ENCODE measurements around the gene SLC48A1.

SLC48A1 gene

GRCh38 chr12:47828008-47828975, 55.3 kb downstream of the SLC48A1 start:
- Histone ChIP-seq H3K4me3 (ENCODE audit: low read depth in 1 of 2, low read length in 2 of 2) (peak overlapping the region in 1 of 2 donors; percentile 3), H3K36me3 (ENCODE audit: control insufficient read depth in 1 of 2, insufficient read depth in 2 of 2, low read length in 2 of 2) (no peaks in the 10 kb centered on the region), H3K27ac (ENCODE audit: low read length) (peak overlapping the region; percentile 75), H3K9me3 (ENCODE audit: control insufficient read depth in 1 of 2, low read length in 2 of 2) (no peaks in the 10 kb centered on the region), H3K27me3 (ENCODE audit: low read depth, low read length) (no peaks in the 10 kb centered on the region), H3K4me1 (ENCODE audit: control insufficient read depth in 1 of 2, insufficient read depth in 2 of 2, low read length in 2 of 2) (peaks cover 26 to 27% of the 10 kb centered on the region in 2 donors)

DNA sequence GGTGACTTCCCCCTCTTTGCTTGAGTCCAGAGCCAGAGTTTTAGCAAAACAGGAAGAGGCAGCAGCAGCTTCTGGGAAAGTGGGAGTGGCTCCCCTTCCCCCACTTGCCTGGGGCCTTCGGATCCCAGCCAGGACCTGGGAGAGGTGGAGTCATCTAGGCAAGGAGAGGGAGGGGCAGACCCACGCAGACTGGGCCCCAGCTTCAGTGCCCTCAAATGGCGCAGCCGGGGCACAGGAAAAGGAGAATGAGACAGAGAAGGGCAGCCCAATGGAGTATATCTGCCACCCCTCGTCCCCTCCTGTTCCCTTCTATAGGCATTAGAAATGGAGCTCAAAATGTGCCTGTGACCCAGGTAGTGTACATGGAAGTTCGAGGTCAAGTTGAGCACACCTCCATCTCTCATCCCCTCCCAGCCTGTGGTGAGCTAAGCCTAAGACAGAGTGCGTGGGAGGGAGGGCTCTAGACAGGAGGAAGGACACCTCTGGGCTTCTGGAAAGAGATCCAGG, 56.0 kb downstream of the SLC48A1 start:
- H3K9me3 ChIP-seq (ENCODE audit: control insufficient read depth in 1 of 2, low read length in 2 of 2), result no peaks in the 10 kb centered on the region
- peak overlapping the region; percentile 1 to 30 for H3K4me3 ChIP-seq (ENCODE audit: low read depth in 1 of 2, low read length in 2 of 2)
- H3K27me3 ChIP-seq (ENCODE audit: low read depth, low read length), result no peaks in the 10 kb centered on the region
- H3K4me1 ChIP-seq (ENCODE audit: control insufficient read depth in 1 of 2, insufficient read depth in 2 of 2, low read length in 2 of 2), result peaks cover 25 to 26% of the 10 kb centered on the region in 2 donors
- peak overlapping the region; percentile 57 for H3K27ac ChIP-seq (ENCODE audit: low read length)
- no peaks in the 10 kb centered on the region for H3K36me3 ChIP-seq (ENCODE audit: control insufficient read depth in 1 of 2, insufficient read depth in 2 of 2, low read length in 2 of 2)

DNA sequence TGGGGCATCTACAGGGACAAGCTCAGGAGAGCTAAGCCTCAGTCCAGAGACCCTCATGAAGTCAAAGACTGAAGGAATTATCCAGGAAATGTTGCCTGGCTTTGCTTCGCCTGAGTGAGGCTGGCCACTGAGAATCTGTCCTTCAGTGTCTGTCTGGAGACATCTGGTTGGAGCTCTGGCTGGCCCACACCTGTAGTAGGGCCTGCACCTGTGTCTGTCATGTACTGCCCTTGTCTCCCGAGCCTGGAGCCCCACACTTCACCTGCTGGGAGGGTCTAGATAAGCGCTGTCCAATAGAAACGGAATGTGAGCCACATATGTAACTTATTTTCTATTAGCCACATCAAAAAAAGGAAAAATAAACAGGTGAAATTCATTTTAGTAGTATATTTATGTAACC, 56.5 kb downstream of the SLC48A1 start:
- no peaks in the 10 kb centered on the region for H3K27me3 ChIP-seq (ENCODE audit: low read depth, low read length)
- H3K36me3 ChIP-seq (ENCODE audit: control insufficient read depth in 1 of 2, insufficient read depth in 2 of 2, low read length in 2 of 2), result no peaks in the 10 kb centered on the region
- no peaks in the 10 kb centered on the region for H3K9me3 ChIP-seq (ENCODE audit: control insufficient read depth in 1 of 2, low read length in 2 of 2)
- H3K27ac ChIP-seq (ENCODE audit: low read length), result peak overlapping the region; percentile 57
- peak overlapping the region; percentile 1 to 30 for H3K4me3 ChIP-seq (ENCODE audit: low read depth in 1 of 2, low read length in 2 of 2)
- peaks cover 20 to 26% of the 10 kb centered on the region in 2 donors for H3K4me1 ChIP-seq (ENCODE audit: control insufficient read depth in 1 of 2, insufficient read depth in 2 of 2, low read length in 2 of 2)
